NCI-H524 treated with DMSO at 0.1 percent for 48 hours (cell line): ENCODE data around the gene BHMT2.

Source experiments
- DNase-seq: peaks from one replicate; lab custom pipeline; 2025; lab: John Stamatoyannopoulos, UW

The BHMT2 gene

GRCh38 chr5:79120221-79120620, 50.7 kb downstream of the BHMT2 start:
- DNase-seq, result no peak

GRCh38 chr5:79122973-79123372, 53.4 kb downstream of the BHMT2 start:
- DNase-seq, result no peak

- DNase-seq, result no peak
Measured at GRCh38 chr5:79124607-79125006, 55.0 kb downstream of the BHMT2 start.

- DNase-seq, result peak; percentile 33
Measured at GRCh38 chr5:79130781-79131180, 61.2 kb downstream of the BHMT2 start.

- DNase-seq, result no peak
Measured at GRCh38 chr5:79133121-79133656, 63.6 kb downstream of the BHMT2 start.

GRCh38 chr5:79133657-79134451, 64.3 kb downstream of the BHMT2 start:
- peak; percentile 40 for DNase-seq

- no peak for DNase-seq
Measured at GRCh38 chr5:79135790-79136553, 66.4 kb downstream of the BHMT2 start.

- DNase-seq, result no peak
Measured at GRCh38 chr5:79136618-79137017, 67.1 kb downstream of the BHMT2 start.
